ENCODE results near the gene SPSB3.

Gene SPSB3

DNA sequence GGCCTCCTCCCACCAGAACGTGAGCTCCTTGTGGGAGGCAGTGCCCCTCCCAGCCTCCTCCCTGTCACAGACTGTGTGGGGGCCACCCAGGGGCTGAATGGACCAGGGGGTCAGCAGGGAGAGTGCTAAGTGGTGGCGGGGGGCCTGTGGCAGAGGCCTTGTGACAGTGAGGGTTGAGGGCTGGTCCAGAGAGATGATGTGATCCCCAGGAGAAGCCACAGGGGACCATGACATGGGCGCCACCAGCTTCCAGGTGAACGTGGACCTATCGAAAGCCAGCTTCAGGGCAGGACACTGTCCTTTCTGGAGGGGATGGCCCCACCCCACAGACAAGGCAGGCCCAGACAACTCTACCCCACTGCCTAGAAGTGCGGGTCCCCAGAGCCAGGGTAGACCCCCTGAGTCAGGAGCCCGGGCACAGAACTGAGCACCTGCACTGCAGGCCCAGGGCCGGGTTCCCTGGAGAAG, 3.1 kb downstream of the SPSB3 start:
- H3K9me3 ChIP-seq (ENCODE audit: control insufficient read depth, low read length): no peaks in the 10 kb centered on the region
- no peak overlapping the region for H3K27ac ChIP-seq (ENCODE audit: low read depth, low read length, severe bottlenecking)
- WGBS, 2 experiments (ENCODE audit: insufficient coverage in 2 of 2): 88 to 100% methylated on average over 7 to 8 of the region's 8 CpGs
- H3K36me3 ChIP-seq (ENCODE audit: control insufficient read depth, insufficient read depth, low read length): peaks cover 57% of the 10 kb centered on the region
- H3K4me1 ChIP-seq (ENCODE audit: control insufficient read depth, insufficient read depth, low read length, poor library complexity, severe bottlenecking): peaks cover 11% of the 10 kb centered on the region
- no peak overlapping the region for H3K4me3 ChIP-seq (ENCODE audit: extremely low read depth, insufficient read depth, low read length, poor library complexity, severe bottlenecking)

DNA sequence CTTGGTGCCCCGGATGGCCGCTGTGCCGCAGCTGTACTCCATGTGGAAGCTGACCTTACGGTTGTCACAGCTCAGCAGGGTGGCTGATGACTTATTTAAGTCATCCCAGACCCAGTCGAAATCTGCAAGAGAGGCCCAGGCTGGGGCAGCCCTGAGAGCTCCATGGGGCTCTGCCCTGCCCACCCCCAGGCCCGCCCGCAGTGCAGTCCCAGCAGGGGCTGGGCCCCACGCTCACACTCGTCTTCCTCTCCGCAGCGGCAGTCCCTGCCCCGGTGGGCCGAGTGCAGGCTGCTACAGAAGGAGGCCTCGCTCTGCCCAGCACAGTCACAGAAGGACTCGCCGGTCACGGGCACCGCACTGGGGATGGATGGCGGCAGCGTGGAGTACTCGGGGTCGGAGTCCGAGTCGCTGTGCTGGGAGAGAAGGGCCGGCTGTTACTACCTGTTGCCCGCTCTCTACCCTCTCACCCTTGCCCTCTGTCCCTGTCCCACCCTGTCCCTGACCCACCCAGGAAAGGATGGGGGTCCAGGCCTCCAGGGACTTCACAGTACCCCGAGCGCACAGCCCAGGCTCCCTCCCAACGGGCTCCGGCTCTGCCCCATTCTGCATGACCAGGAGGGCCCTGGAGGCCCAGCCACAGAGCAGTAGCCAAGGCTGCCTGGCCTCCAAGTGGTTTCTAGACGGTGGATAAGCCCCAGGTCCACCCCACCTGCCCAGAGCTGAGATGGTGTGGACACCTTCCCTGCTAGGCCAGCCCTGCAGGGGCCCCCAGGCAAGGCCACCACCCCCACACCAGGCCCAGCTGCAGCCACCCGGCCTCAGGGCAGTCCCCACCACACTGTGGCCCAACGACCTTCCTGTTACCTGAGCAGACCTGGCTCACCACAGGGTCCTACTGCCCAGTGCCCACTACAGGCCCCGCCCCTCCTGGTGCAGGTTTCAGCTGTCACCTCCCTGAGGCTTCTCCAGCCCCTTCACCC, 3.9 kb downstream of the SPSB3 start:
- 91 to 93% methylated on average over 30 to 32 of the region's 34 CpGs for WGBS, 2 experiments (ENCODE audit: insufficient coverage in 2 of 2)
- no peaks in the 10 kb centered on the region for H3K9me3 ChIP-seq (ENCODE audit: control insufficient read depth, low read length)
- H3K4me3 ChIP-seq (ENCODE audit: extremely low read depth, insufficient read depth, low read length, poor library complexity, severe bottlenecking): no peak overlapping the region
- H3K36me3 ChIP-seq (ENCODE audit: control insufficient read depth, insufficient read depth, low read length): peaks cover 57% of the 10 kb centered on the region
- H3K27ac ChIP-seq (ENCODE audit: low read depth, low read length, severe bottlenecking): no peak overlapping the region
- H3K4me1 ChIP-seq (ENCODE audit: control insufficient read depth, insufficient read depth, low read length, poor library complexity, severe bottlenecking): peaks cover 14% of the 10 kb centered on the region

DNA sequence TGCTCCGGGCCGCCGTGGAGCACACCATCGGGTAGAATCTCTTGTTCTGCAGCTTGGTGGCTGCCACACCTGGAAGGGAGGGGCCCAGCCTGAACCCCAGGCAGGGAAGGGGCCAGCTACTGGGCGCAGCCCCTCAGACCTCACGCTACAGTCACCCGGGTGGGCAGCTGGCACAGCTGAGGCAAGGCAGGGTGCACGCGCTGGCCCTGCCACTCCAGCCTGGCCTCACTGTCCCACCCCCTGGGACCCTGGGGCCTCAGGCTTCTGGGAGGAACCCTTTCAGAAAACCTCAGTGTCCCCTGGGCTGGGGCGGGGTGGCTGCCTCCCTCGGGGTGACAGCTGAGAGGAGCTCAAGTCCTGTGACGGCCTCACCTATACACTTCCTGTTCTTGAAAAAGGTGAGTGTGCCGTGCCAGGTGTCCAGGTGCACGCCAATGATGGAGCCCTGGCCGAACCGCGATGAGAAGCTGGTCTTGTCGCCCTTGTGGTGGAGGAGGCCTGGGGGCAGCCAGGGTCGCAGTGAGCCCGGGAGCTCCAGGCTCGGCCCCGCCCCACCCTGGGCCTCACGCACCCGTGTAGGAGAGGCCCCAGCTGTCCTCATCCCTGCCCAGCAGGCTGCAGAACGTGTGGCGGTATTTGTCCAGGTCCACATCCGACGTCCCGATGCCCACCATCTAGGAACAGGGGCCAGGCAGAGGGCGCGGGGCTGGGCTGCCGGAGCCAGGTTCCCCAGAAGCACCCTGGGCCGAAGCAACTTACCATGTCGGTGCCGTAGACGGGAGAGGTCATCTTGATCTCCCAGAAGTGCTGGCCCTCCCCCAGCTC, 4.8 kb downstream of the SPSB3 start:
- H3K4me1 ChIP-seq (ENCODE audit: control insufficient read depth, insufficient read depth, low read length, poor library complexity, severe bottlenecking): peaks cover 14% of the 10 kb centered on the region
- no peak overlapping the region for H3K27ac ChIP-seq (ENCODE audit: low read depth, low read length, severe bottlenecking)
- H3K36me3 ChIP-seq (ENCODE audit: control insufficient read depth, insufficient read depth, low read length): peaks cover 57% of the 10 kb centered on the region
- no peak overlapping the region for H3K4me3 ChIP-seq (ENCODE audit: extremely low read depth, insufficient read depth, low read length, poor library complexity, severe bottlenecking)
- WGBS, 2 experiments (ENCODE audit: insufficient coverage in 2 of 2): 94 to 97% methylated on average over 33 to 35 of the region's 36 CpGs
- H3K9me3 ChIP-seq (ENCODE audit: control insufficient read depth, low read length): no peaks in the 10 kb centered on the region

DNA sequence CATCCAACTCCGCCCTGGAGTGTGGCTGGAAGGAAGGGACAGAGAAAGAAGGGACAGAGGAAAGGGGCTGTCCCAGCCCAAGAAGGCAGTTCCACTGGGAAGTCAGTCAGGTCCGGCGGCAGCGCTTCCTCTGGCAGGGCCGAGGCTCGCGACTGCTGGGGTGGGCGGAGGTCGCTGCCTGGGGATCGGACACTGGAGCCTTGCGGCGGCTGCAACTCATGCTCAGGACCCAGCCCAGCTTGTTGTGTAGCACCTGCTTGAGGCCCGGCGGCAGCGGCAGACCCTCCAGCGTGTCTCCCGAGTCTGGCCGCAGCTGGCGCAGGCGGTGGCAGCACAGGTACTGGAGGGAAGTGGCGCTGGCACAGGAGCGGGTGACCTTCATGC, 5.4 kb downstream of the SPSB3 start:
- Histone ChIP-seq H3K27ac (ENCODE audit: low read depth, low read length, severe bottlenecking) (no peak overlapping the region), H3K36me3 (ENCODE audit: control insufficient read depth, insufficient read depth, low read length) (peaks cover 57% of the 10 kb centered on the region), H3K9me3 (ENCODE audit: control insufficient read depth, low read length) (no peaks in the 10 kb centered on the region), H3K4me3 (ENCODE audit: extremely low read depth, insufficient read depth, low read length, poor library complexity, severe bottlenecking) (no peak overlapping the region), H3K4me1 (ENCODE audit: control insufficient read depth, insufficient read depth, low read length, poor library complexity, severe bottlenecking) (peaks cover 14% of the 10 kb centered on the region)
- 98 to 99% methylated on average over 21 to 22 of the region's 22 CpGs for WGBS, 2 experiments (ENCODE audit: insufficient coverage in 2 of 2)

DNA sequence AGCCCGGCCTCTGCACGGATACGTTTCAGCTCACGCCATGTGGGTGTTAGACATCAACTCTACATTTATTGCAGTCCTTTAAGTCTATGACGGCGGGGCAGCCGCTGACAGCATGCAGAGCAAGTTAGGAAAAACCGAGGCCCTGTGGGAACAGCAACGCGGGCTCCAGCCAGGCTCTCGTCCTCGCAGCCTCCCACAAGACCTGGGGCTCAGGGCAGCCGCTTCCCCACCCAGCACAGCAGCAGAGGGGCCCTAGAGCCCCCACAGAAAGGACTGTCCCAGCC, 5.8 kb downstream of the SPSB3 start:
- Histone ChIP-seq H3K36me3 (ENCODE audit: control insufficient read depth, insufficient read depth, low read length) (peaks cover 57% of the 10 kb centered on the region), H3K4me1 (ENCODE audit: control insufficient read depth, insufficient read depth, low read length, poor library complexity, severe bottlenecking) (peaks cover 14% of the 10 kb centered on the region), H3K27ac (ENCODE audit: low read depth, low read length, severe bottlenecking) (no peak overlapping the region), H3K4me3 (ENCODE audit: extremely low read depth, insufficient read depth, low read length, poor library complexity, severe bottlenecking) (no peak overlapping the region), H3K9me3 (ENCODE audit: control insufficient read depth, low read length) (no peaks in the 10 kb centered on the region)
- WGBS, 2 experiments (ENCODE audit: insufficient coverage in 2 of 2): 92 to 97% methylated on average over 13 of the region's 13 CpGs

DNA sequence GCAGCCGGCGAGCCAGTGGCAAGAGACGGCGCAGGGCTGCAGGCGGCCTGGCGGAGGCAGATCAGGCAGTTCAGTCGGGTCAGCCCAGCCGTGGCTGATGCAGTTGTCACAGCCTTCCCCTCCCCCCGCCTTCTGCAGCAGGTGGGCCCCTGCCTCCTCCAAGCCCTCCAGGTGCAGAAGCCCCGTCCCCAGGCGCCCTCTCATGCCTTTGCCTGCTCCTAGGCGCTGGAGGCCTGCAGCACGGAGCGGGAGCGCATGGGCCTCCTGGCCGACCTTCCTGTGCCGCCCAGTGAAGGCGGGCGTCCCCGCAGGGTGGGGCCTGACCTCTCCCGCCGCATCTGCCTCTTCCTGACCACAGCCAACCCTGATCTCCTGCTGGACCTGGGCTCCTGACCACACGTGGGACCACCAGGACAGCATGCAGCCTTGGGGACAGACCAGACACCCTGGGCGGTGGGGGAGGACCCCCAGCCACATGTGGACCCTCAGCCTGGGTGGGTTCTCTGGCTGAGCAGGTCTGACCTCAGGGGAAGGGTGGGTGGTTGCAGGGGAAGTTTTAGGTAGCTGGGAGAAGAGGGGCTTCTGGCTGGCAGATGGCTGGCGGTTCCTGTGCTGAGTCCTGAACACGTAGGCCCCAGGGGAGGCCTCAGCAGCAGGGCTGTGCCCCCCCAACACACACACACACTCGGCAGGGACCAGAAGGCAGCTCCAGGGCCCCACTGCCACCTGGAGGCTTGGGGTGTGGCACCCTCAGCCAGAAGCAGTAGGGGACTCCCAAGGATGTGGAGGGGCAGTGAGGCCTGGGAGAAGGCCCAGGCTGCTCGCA, 6.3 kb downstream of the SPSB3 start:
- WGBS, 2 experiments (ENCODE audit: insufficient coverage in 2 of 2): 93 to 96% methylated on average over 19 to 21 of the region's 28 CpGs
- Histone ChIP-seq H3K36me3 (ENCODE audit: control insufficient read depth, insufficient read depth, low read length) (peaks cover 55% of the 10 kb centered on the region), H3K4me1 (ENCODE audit: control insufficient read depth, insufficient read depth, low read length, poor library complexity, severe bottlenecking) (peaks cover 10% of the 10 kb centered on the region), H3K4me3 (ENCODE audit: extremely low read depth, insufficient read depth, low read length, poor library complexity, severe bottlenecking) (no peak overlapping the region), H3K27ac (ENCODE audit: low read depth, low read length, severe bottlenecking) (no peak overlapping the region), H3K9me3 (ENCODE audit: control insufficient read depth, low read length) (no peaks in the 10 kb centered on the region)

DNA sequence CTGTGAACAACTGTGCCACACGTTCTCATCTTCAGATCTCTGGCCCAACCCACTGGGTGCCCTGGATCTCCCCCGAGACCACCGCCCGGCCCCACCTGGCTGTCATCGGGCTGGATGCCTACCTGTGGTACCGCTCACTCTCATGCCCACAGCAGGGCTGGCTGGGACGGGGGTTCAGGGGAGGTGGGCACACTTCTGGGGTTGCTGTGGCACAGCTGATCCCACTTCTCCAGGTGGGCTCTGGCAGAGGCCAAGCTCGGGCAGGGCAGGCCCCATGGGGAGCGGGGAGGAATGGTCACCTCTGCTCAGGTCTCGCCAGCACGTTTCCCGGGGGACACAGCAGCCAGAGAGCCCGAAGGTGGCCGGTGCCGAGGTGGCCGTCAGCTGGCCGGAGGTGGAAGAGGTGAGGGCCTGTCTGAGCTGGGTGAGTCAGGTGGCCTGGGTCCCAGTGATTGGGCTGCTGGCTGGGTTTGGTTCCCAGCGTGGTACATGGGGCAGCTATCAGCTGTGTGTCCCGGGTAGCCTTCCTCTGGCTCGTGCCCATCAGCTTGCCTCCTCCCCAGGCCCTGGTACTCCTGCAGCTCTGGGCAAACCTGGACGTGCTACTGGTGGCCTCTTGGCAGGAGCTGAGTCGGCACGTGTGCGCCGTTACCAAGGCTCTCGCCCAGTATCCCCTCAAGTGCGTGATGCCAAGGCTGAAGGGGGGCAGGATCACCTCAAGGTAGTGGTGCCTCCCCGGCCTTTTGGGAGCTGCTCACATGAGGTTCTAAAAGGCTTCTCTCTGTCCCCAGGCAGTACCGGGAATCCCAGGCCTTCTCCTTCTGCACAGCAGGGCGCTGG, 7.1 kb downstream of the SPSB3 start:
- Histone ChIP-seq H3K9me3 (ENCODE audit: control insufficient read depth, low read length) (no peaks in the 10 kb centered on the region), H3K4me3 (ENCODE audit: extremely low read depth, insufficient read depth, low read length, poor library complexity, severe bottlenecking) (no peak overlapping the region), H3K36me3 (ENCODE audit: control insufficient read depth, insufficient read depth, low read length) (peaks cover 50% of the 10 kb centered on the region), H3K27ac (ENCODE audit: low read depth, low read length, severe bottlenecking) (no peak overlapping the region), H3K4me1 (ENCODE audit: control insufficient read depth, insufficient read depth, low read length, poor library complexity, severe bottlenecking) (peaks cover 8% of the 10 kb centered on the region)
- 95 to 97% methylated on average over 27 to 30 of the region's 30 CpGs for WGBS, 2 experiments (ENCODE audit: insufficient coverage in 2 of 2)

DNA sequence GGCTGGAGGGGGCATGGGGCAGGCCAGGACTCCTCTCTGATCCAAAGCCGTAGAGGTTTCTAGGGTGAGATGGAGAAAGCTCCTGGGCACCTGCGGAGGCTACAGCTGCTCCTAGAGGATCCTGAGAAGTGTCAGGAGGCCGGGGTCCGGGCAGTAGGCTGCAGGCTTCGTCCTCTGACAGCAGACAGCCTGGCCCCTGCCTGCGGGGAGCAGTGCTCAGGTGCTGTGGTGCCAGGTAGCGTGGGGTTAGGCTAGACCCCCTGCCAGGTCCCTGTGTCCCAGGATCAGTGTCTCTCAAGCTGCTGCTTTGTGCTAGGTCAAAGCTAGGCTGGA, 8.0 kb downstream of the SPSB3 start:
- Histone ChIP-seq H3K9me3 (ENCODE audit: control insufficient read depth, low read length) (no peaks in the 10 kb centered on the region), H3K36me3 (ENCODE audit: control insufficient read depth, insufficient read depth, low read length) (peaks cover 42% of the 10 kb centered on the region), H3K27ac (ENCODE audit: low read depth, low read length, severe bottlenecking) (no peak overlapping the region), H3K4me3 (ENCODE audit: extremely low read depth, insufficient read depth, low read length, poor library complexity, severe bottlenecking) (peak overlapping the region; percentile 88), H3K4me1 (ENCODE audit: control insufficient read depth, insufficient read depth, low read length, poor library complexity, severe bottlenecking) (peaks cover 8% of the 10 kb centered on the region)
- 94 to 100% methylated on average over 5 to 7 of the region's 7 CpGs for WGBS, 2 experiments (ENCODE audit: insufficient coverage in 2 of 2)

DNA sequence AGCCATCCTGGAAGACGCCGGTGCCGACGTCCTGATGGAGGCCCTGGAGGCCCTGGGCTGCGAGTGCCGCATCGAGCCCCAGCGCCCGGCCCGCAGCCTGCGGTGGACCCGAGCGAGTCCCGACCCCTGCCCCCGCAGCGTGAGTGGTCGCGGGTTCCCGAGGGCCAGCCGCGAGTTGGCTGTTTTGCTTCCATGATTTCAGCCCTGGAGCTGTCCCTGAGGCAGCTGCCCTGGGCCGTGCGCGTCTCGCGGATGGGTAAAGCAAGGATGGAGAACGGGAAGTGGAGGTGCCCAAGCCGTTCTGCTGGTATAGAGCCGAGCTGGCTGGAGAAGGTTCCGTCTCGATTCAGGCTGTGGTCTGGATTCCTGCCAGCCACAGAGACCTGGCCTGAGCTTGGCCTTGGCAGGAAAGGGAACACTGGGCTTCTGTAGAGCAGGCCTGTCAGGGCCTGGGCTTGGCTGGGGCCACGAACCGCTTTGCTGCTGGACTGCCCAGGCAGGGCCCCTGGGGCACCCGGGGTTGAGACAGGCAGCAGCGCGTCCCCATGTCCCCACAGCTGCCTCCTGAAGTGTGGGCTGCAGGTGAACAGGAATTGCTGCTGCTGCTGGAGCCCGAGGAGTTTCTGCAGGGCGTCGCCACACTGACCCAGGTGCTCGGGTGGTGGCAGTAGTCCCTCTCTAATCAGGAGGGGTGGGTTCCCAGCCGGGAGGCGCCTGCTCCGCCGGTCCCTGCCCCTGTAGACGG, 8.5 kb downstream of the SPSB3 start:
- Histone ChIP-seq H3K4me3 (ENCODE audit: extremely low read depth, insufficient read depth, low read length, poor library complexity, severe bottlenecking) (peak overlapping the region; percentile 88), H3K4me1 (ENCODE audit: control insufficient read depth, insufficient read depth, low read length, poor library complexity, severe bottlenecking) (peaks cover 8% of the 10 kb centered on the region), H3K36me3 (ENCODE audit: control insufficient read depth, insufficient read depth, low read length) (peaks cover 42% of the 10 kb centered on the region), H3K9me3 (ENCODE audit: control insufficient read depth, low read length) (no peaks in the 10 kb centered on the region), H3K27ac (ENCODE audit: low read depth, low read length, severe bottlenecking) (peak overlapping the region; percentile 87)
- WGBS, 2 experiments (ENCODE audit: insufficient coverage in 2 of 2): 26 to 34% methylated on average over 40 to 44 of the region's 45 CpGs
